A549 treated with CpdA at 1 μM for 4 hours (cell line): ENCODE data around the gene ATG13. TPM values are rescaled to one million over a fixed set of nuclear protein-coding genes. Genes with fewer than 3 reads are reported as not detected.

Experiments
- total RNA-seq: library from RNA; stranded (reverse); fragments of 200-300 nt; extraction: Qiagen RNA extraction; gene quantifications from 5 replicates; pipeline ENCODE4 v1.2.3, GENCODE V29; 2022; ENCODE audit warnings: low read depth

ATG13 gene
- total RNA-seq = 52.6 to 58.5 TPM (median 53.6 TPM) in 5 replicates

GRCh38 chr11:46617134-46617971 lies at the start of gene ATG13, which contains the start of gene HARBI1:
ATG13 (plus strand) TSS chr11:46617553; CDS start chr11:46644292, 26,739 bp downstream.
HARBI1 (minus strand) TSS chr11:46617227; CDS start chr11:46616237, 990 bp downstream.

GRCh38 chr11:46593550-46594373 lies 23.6 kb upstream of the ATG13 start, which contains the start of gene AMBRA1:
AMBRA1 (minus strand) TSS chr11:46594023; CDS start chr11:46548380, 45,643 bp downstream.

DNA sequence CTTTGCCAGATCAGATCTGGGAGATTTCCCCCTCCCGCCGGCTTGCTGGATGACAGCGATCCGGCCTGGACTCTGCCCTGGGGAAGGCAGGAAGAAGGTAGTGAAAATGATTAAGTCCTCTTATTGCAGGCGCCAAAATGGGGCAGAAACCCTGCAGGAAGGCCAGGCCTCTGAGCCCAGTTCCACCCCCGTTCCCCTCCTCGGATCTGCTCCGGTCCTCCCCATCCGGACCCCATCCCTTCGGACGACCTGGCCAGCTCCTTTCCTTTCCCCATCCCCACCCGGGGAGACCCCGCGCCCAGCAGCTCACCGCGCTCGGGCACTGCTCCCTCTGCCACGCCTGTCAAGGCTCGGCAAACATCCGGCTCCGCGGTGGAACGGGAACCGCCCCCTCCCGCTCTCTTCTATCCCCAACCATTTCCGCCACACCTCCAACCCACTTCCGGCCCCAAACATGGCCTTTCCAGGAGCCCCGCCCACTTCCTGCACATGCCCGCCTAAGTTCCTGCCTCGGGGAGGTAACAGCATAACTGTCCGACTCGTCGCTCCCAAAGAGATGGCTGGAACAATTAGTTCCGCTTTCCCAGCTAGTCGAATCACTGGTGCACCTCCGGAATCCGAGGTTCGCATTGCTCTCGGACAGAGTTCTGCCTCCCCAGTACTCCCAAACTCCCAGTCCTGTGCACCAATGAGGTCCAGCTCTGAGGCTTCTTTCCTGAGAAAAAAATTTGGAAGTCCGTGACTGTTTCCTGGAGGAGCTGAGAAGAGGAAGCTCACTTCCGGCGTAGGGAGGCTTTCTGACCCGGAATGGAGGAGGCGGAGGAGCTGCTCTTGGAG lies 83.1 kb downstream of the ATG13 start, which contains the start of the genes ARHGAP1 and ZNF408:
TSS of gene ARHGAP1 (minus strand) at position 379 of the 837 bp plus-strand sequence. CDS start 4,512 bp downstream, outside the sequence.
TSS of gene ZNF408 (plus strand) at position 791 of the 837 bp plus-strand sequence. CDS start at position 808, 17 bp downstream.

DNA sequence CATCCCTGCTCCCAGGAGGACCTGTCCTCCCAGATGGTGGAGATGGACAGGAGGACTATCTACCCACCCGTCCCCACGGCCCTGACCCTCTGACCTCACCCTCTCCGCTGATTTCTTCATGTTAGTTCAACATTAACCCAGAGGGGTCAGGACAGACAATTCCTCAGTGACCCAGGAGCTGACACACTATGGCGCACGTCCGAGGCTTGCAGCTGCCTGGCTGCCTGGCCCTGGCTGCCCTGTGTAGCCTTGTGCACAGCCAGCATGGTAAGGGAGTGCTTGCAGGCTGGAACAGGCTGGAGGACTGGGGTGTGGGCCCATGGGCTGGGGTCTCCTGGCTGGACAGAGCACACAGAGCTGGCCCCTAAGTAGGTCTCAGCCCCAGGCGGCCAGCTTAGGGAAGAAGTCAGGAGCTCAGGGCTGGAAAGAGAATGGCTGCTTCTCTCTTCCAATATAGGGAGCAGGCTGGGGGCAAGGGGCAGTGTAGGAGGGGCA lies 101.7 kb downstream of the ATG13 start, which contains the start of gene F2:
TSS of gene F2 (plus strand) at position 166 of the 495 bp plus-strand sequence. CDS start at position 189, 23 bp downstream.

Other genes starting within 250 kb of the ATG13 start
- gene MDK, start 235.9 kb upstream of the ATG13 start, total RNA-seq = 14.0 to 23.4 TPM (median 21.1 TPM) in 5 replicates
- gene CHRM4, start 225.8 kb upstream of the ATG13 start, total RNA-seq = 0.43 to 0.75 TPM (median 0.55 TPM) in 5 replicates
- gene AMBRA1, start 23.5 kb upstream of the ATG13 start, total RNA-seq = 13.8 to 17.0 TPM (median 15.8 TPM) in 5 replicates
- gene HARBI1, start 326 bp upstream of the ATG13 start, total RNA-seq = 5.1 to 7.7 TPM (median 5.7 TPM) in 5 replicates
- gene ARHGAP1, start 83.1 kb downstream of the ATG13 start, total RNA-seq = 52.4 to 63.0 TPM (median 54.6 TPM) in 5 replicates
- gene ZNF408, start 83.5 kb downstream of the ATG13 start, total RNA-seq = 14.6 to 19.0 TPM (median 17.4 TPM) in 5 replicates
- gene F2, start 101.7 kb downstream of the ATG13 start, total RNA-seq = 1.9 to 2.6 TPM (median 2.1 TPM) in 5 replicates
- gene CKAP5, start 228.7 kb downstream of the ATG13 start, total RNA-seq = 60.0 to 91.3 TPM (median 71.8 TPM) in 5 replicates